GM12878 (cell line): ENCODE measurements around the gene SH2D2A. TPM values are rescaled to one million over a fixed set of nuclear protein-coding genes. Genes with fewer than 3 reads are reported as not detected.

Experiments used
- ATAC-seq: fragments of 200-7000 bp; cut with Tn5 transposase; 3 replicates; pipeline ENCODE4 v1.9.1; 2020; ENCODE audit warnings: mild to moderate bottlenecking, moderate library complexity
- BruUV-seq: library from RNA; stranded (reverse); fragments of 400-500 nt; replicated peaks from 2 replicates; lab custom pipeline; 2021; lab: Mats Ljungman, UMichigan
- CTCF ChIA-PET: fragments of 300-600 bp; sonication (Branson Sonifier 250); formaldehyde crosslinking; extraction: SDS; loops from one replicate; lab custom pipeline; 2021; ENCODE audit warnings: inconsistent platforms; lab: Yijun Ruan, JAX
- POLR2A ChIA-PET: fragments of 350-600 bp; formaldehyde crosslinking; extraction: SDS; loops from one replicate; lab custom pipeline; 2021; ENCODE audit warnings: inconsistent platforms; lab: Charles Lee
- RAD21 ChIA-PET: fragments of 300-600 bp; sonication (Branson Sonifier 250); formaldehyde crosslinking; loops from one replicate; lab custom pipeline; 2023; ENCODE audit warnings: antibody characterized with exemption; ENCODE audit not compliant: unreplicated experiment; lab: Charles Lee
- SMC1A ChIA-PET: fragments of 300-600 bp; sonication (Branson Sonifier 250); formaldehyde crosslinking; loops from one replicate; lab custom pipeline; 2023; ENCODE audit not compliant: unreplicated experiment, uncharacterized antibody; lab: Charles Lee
- DNase-seq: peaks from one replicate; pipeline ENCODE4 v3.0.0-alpha.2; 2011; ENCODE audit warnings: low read depth, low spot score
- FAIRE-seq: peaks from 3 replicates; lab custom pipeline; 2011; peaks lifted over from hg19 to GRCh38; lab: Jason Lieb, UNC
- H2AFZ ChIP-seq: 2 replicates; pipeline ENCODE4 v1.6.0; 2011; ENCODE audit warnings: low read depth, low read length, control low read depth; ENCODE audit not compliant: control insufficient read depth
- H3K27ac ChIP-seq: 2 replicates; pipeline ENCODE4 v1.5.1; 2011; ENCODE audit warnings: control low read depth; ENCODE audit not compliant: control insufficient read depth, insufficient read depth
- H3K27me3 ChIP-seq, 2 experiments: replicated peaks in 1 of 2; 2 replicates each; pipeline versions ENCODE4 v1.6.0 to v1.6.1; 2011; ENCODE audit warnings: low read length in 1 of 2; ENCODE audit not compliant: control insufficient read depth in 2 of 2, insufficient read depth in 2 of 2
- H3K36me3 ChIP-seq, 2 experiments: 2 replicates each; pipeline ENCODE4 v1.5.1; 2011; ENCODE audit warnings: low read length in 1 of 2; ENCODE audit not compliant: control insufficient read depth in 2 of 2, insufficient read depth in 2 of 2
- H3K4me1 ChIP-seq: 2 replicates; pipeline ENCODE4 v1.6.1; 2011; ENCODE audit warnings: mild to moderate bottlenecking, low read length, moderate library complexity, mixed read lengths; ENCODE audit not compliant: control insufficient read depth, insufficient read depth
- H3K4me2 ChIP-seq: 2 replicates; pipeline ENCODE4 v1.6.0; 2011; ENCODE audit warnings: control low read depth; ENCODE audit not compliant: control insufficient read depth, insufficient read depth
- H3K4me3 ChIP-seq: fragments of 200-600 bp; sonication (generic); 2 replicates; pipeline ENCODE4 v1.5.1; 2016
- H3K79me2 ChIP-seq: 2 replicates; pipeline ENCODE4 v1.6.0; 2011; ENCODE audit warnings: low read length; ENCODE audit not compliant: control insufficient read depth, insufficient read depth
- H3K9ac ChIP-seq: 2 replicates; pipeline ENCODE4 v1.8.0; 2011; ENCODE audit warnings: low read length, control low read depth, mixed read lengths; ENCODE audit not compliant: control insufficient read depth, insufficient read depth
- H3K9me3 ChIP-seq: replicated peaks from 3 replicates; pipeline ENCODE4 v1.5.1; 2011; ENCODE audit warnings: mild to moderate bottlenecking, low read length; ENCODE audit not compliant: control insufficient read depth, insufficient read depth
- H4K20me1 ChIP-seq: 2 replicates; pipeline ENCODE4 v1.6.0; 2011; ENCODE audit not compliant: control insufficient read depth, insufficient read depth
- CEBPB ChIP-seq, 2 experiments: fragments of 150-350 bp in 1 of 2; IDR thresholded peaks; 2 replicates each; pipeline ENCODE4 v1.6.1; 2012 to 2014; ENCODE audit warnings: low read depth in 2 of 2, low read length in 2 of 2, borderline replicate concordance in 1 of 2, inconsistent platforms in 1 of 2
- EZH2 ChIP-seq: IDR thresholded peaks from 2 replicates; pipeline ENCODE4 v1.6.1; 2012; ENCODE audit warnings: low read depth, mild to moderate bottlenecking, control low read depth, inconsistent platforms, low read length, borderline replicate concordance; ENCODE audit not compliant: control insufficient read depth
- FOXM1 ChIP-seq: IDR thresholded peaks from 2 replicates; pipeline ENCODE4 v1.6.1; 2012; ENCODE audit warnings: low read depth, mild to moderate bottlenecking, inconsistent platforms, low read length, moderate library complexity
- GABPA ChIP-seq: IDR thresholded peaks from 2 replicates; pipeline ENCODE4 v1.6.1; 2014; ENCODE audit warnings: antibody characterized with exemption, low read depth, mild to moderate bottlenecking, inconsistent platforms
- GATAD2B ChIP-seq: fragments of 450-650 bp; conservative IDR thresholded peaks from 2 replicates; pipeline ENCODE4 v1.6.1; 2017; ENCODE audit warnings: low read depth, mild to moderate bottlenecking, moderate library complexity
- IRF4 ChIP-seq: IDR thresholded peaks from 2 replicates; pipeline ENCODE4 v1.6.1; 2011; ENCODE audit warnings: low read depth, low read length
- NFYB ChIP-seq: IDR thresholded peaks from 2 replicates; pipeline ENCODE4 v1.6.1; 2011; ENCODE audit warnings: low read depth, mild to moderate bottlenecking, low read length, improper control_type of control experiment, moderate library complexity; ENCODE audit not compliant: insufficient read depth
- RAD21 ChIP-seq: IDR thresholded peaks from 2 replicates; pipeline ENCODE4 v1.6.1; 2011; ENCODE audit warnings: mild to moderate bottlenecking, low read depth, low read length, moderate library complexity; ENCODE audit not compliant: insufficient read depth
- WGBS: methylation state at CpG from one replicate; pipeline ENCODE4 v1.1.6; 2016; ENCODE audit warnings: low lambda C conversion rate; ENCODE audit not compliant: insufficient replicate concordance, insufficient coverage; ENCODE audit errors: missing lambda C conversion rate; 5-methylcytosine and 5-hydroxymethylcytosine counted together
- in situ Hi-C: fragments of 300-500 bp; cut with MboI; formaldehyde crosslinking; loops from 9 replicates; pipeline ENCODE4 v1.14.3; 2018; ENCODE audit warnings: mixed read lengths
- intact Hi-C: fragments of 100-400 bp; cut with micrococcal nuclease; formaldehyde crosslinking; loops from one replicate; pipeline ENCODE4 v1.14.2; 2022; ENCODE audit not compliant: unreplicated experiment
- polyA plus RNA-seq, 11 experiments: library from polyadenylated mRNA; depleted of rRNA in 4 of 11; unstranded in 6 of 11; stranded (reverse) in 5 of 11; fragments of >200 nt; fragmentation: Nextera tagmentation in 4 of 11; fragmentation: Illumina TruSeq in 1 of 11; extraction: Ambion mirVana in 4 of 11; extraction: Trizol in 1 of 11; gene quantifications; 1 replicate in 1 of 11; 2 replicates in 10 of 11; pipeline versions ENCODE4 v1.2.1 to v1.2.3, GENCODE V29; 2011 to 2016; ENCODE audit warnings: inconsistent platforms in 2 of 11, missing spikeins in 2 of 11, low read depth in 1 of 11
- total RNA-seq, 4 experiments: library from RNA; depleted of rRNA in 3 of 4; stranded (reverse); fragments of >200 nt in 3 of 4; fragmentation: Illumina TruSeq in 1 of 4; extraction: Trizol in 1 of 4; gene quantifications; 2 replicates each; pipeline versions ENCODE4 v1.2.1 to v1.2.3, GENCODE V29; 2013 to 2021
- TF ChIP-seq, protein P1 (sequence below): IDR thresholded peaks from 2 replicates; pipeline ENCODE4 v1.6.1; 2011; ENCODE audit warnings: low read depth, low read length, improper control_type of control experiment, borderline replicate concordance
- TF ChIP-seq, protein P2 (sequence below): fragments of 450-650 bp; conservative IDR thresholded peaks from 2 replicates; pipeline ENCODE4 v1.6.1; 2017; ENCODE audit warnings: mild to moderate bottlenecking, moderate library complexity

Gene SH2D2A
- total and polyA plus RNA-seq, 10 of the 15 experiments (the other 5 are each of a cell fraction or from before 2014, with no cell fraction given), result 0.72 to 15.9 (median 7.0) TPM

- intact Hi-C loops, result no loop called here
- no peak for FAIRE-seq
- WGBS, result 6% methylated on average over 7 of the region's 8 CpGs
These were observed 23.7 kb upstream of the SH2D2A start for GRCh38 chr1:156840186-156840897.

More at GRCh38 chr1:156840186-156840897, 23.7 kb upstream of the SH2D2A start:
- RAD21 ChIA-PET, result interaction anchor here (1.4 to 6.1 kb wide), 4 partner anchors 20 to 113 kb away, joined by 4 to 113 read pairs (median 38); partner anchors contain the start of genes INSRR, ISG20L2, METTL25B and NTRK1
- Histone ChIP-seq H3K27me3 (no peaks in the 10 kb centered on the region; a peak in 2 of 4 replicates), H3K4me1 (peaks cover 20% of the 10 kb centered on the region), H3K36me3 (no peaks in the 10 kb centered on the region), H2AFZ (no peak overlapping the region), H4K20me1 (0 out of 2 replicates have a peak, but pooled peaks cover 2% of the 10 kb centered on the region), H3K4me3 (no peak overlapping the region), H3K79me2 (no peaks in the 10 kb centered on the region), H3K9ac (no peak overlapping the region), H3K27ac (no peak overlapping the region), H3K9me3 (no peaks in the 10 kb centered on the region), H3K4me2 (no peak overlapping the region)
- ATAC-seq (peak; percentile 9; the same call in 2 of the 3 replicates), DNase-seq (no peak)
- no peak for TF ChIP-seq NFYB
- TF ChIP-seq, protein P1, sequence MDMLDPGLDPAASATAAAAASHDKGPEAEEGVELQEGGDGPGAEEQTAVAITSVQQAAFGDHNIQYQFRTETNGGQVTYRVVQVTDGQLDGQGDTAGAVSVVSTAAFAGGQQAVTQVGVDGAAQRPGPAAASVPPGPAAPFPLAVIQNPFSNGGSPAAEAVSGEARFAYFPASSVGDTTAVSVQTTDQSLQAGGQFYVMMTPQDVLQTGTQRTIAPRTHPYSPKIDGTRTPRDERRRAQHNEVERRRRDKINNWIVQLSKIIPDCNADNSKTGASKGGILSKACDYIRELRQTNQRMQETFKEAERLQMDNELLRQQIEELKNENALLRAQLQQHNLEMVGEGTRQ, result no peak
- no peak for TF ChIP-seq IRF4
- TF ChIP-seq FOXM1, result no peak
- no peak for TF ChIP-seq RAD21
- no peak for TF ChIP-seq GABPA
- TF ChIP-seq EZH2, result no peak
- TF ChIP-seq GATAD2B, result no peak
- TF ChIP-seq, protein P2, sequence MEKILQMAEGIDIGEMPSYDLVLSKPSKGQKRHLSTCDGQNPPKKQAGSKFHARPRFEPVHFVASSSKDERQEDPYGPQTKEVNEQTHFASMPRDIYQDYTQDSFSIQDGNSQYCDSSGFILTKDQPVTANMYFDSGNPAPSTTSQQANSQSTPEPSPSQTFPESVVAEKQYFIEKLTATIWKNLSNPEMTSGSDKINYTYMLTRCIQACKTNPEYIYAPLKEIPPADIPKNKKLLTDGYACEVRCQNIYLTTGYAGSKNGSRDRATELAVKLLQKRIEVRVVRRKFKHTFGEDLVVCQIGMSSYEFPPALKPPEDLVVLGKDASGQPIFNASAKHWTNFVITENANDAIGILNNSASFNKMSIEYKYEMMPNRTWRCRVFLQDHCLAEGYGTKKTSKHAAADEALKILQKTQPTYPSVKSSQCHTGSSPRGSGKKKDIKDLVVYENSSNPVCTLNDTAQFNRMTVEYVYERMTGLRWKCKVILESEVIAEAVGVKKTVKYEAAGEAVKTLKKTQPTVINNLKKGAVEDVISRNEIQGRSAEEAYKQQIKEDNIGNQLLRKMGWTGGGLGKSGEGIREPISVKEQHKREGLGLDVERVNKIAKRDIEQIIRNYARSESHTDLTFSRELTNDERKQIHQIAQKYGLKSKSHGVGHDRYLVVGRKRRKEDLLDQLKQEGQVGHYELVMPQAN, result no peak
- TF ChIP-seq CEBPB (IDR thresholded peaks at IDR 0.05; ENCODE audit: borderline replicate concordance in 1 of 2, low read depth in 2 of 2, low read length in 2 of 2), result no peak
- BruUV-seq, result no TSS peak
- POLR2A ChIA-PET, result interaction anchor here (1.0 kb wide), 1 partner anchor 99 kb away, joined by 3 read pairs; no protein-coding TSS in a partner anchor
- CTCF ChIA-PET, result interaction anchor here (6.9 kb wide), 1 partner anchor 19 kb away, joined by 248 read pairs; the partner anchor contains the start of genes INSRR and NTRK1
- SMC1A ChIA-PET, result interaction anchor here (6.8 kb wide), 1 partner anchor 18 kb away, joined by 123 read pairs; the partner anchor contains the start of genes INSRR and NTRK1
- in situ Hi-C loops, result no loop called here
